Psoas muscle (tissue), 8 donors: Measurements from ENCODE around the gene AMOTL1. TPM values are rescaled to one million over a fixed set of nuclear protein-coding genes. Genes with fewer than 3 reads are reported as not detected.

ENCODE experiments used
- ATAC-seq, 4 donors: fragments of 200-7000 bp; cut with Tn5 transposase; one replicate each; pipeline ENCODE4 v1.9.1; 2020; ENCODE audit warnings: moderate library complexity in 3 of 4, mild to moderate bottlenecking in 2 of 4
- DNase-seq, 2 donors: peaks; one replicate each; pipeline ENCODE4 v3.0.0-alpha.2; 2020
- H3K27ac ChIP-seq: fragments of 200-600 bp; one replicate; pipeline ENCODE4 v1.8.0; 2022
- H3K27me3 ChIP-seq, 3 donors: fragments of 200-600 bp in 1 of 3; one replicate each; pipeline versions ENCODE4 v1.6.1 to v1.8.0; 2013 to 2022; ENCODE audit warnings: low read length in 2 of 3, mild to moderate bottlenecking in 2 of 3, moderate library complexity in 1 of 3; ENCODE audit not compliant: insufficient read depth in 3 of 3
- H3K36me3 ChIP-seq, 2 donors: fragments of 200-600 bp in 1 of 2; one replicate each; pipeline versions ENCODE4 v1.6.1 to v1.8.0; 2013 to 2022; ENCODE audit warnings: low read depth in 1 of 2, mild to moderate bottlenecking in 1 of 2, moderate library complexity in 1 of 2; ENCODE audit not compliant: insufficient read depth in 1 of 2
- H3K4me1 ChIP-seq: fragments of 200-600 bp; one replicate; pipeline ENCODE4 v1.8.0; 2022
- H3K4me3 ChIP-seq: fragments of 200-600 bp; one replicate; pipeline ENCODE4 v1.8.0; 2022; ENCODE audit warnings: mild to moderate bottlenecking
- H3K9me3 ChIP-seq: fragments of 200-600 bp; one replicate; pipeline ENCODE4 v1.8.0; 2022
- WGBS, 3 donors: extraction: QIAGEN DNeasy Blood & Tissue Kit; methylation state at CpG; one replicate each; pipeline versions ENCODE4 v1.1.6 to v1.1.7; 2013; 5-methylcytosine and 5-hydroxymethylcytosine counted together
- intact Hi-C, 2 donors: fragments of 100-400 bp; cut with DNase I; formaldehyde crosslinking; loops; one replicate each; pipeline versions ENCODE4 v1.11.0 to v1.14.2; 2022
- polyA plus RNA-seq, 3 donors: library from polyadenylated mRNA; stranded (reverse); fragments of 200-250 nt; gene quantifications; one replicate each; pipeline ENCODE4 v1.2.3, GENCODE V29; 2013
- total RNA-seq, 4 donors: library from RNA; stranded (reverse); fragmentation: NEBNext Ultra II Directional in 2 of 4; extraction: Animal tissue kit (Norgen Biotek cat#: 25700) in 2 of 4; gene quantifications; one replicate each; pipeline versions ENCODE4 v1.2.1 to v1.2.4, GENCODE V29; 2021 to 2023
- TF ChIP-seq, protein P1 (sequence below): fragments of 200-600 bp; IDR thresholded peaks from one replicate; pipeline ENCODE4 v1.8.0; 2022; ENCODE audit warnings: antibody characterized with exemption
- donor health status: healthy with polysubstance abuse.
- donor health status: DM: no; HTN: no; CAD: no; lungs with moderate emphysema.
- donor health status: Bipolar disorder and iron deficiency.
- donor health status: healthy.
- donor health status: DM: yes; HTN: yes; CAD: no.
- donor health status: DM: no; HTN: no; CAD: no.
- donor health status: DM: no; HTN: no; CAD: no.
- donor health status: DM: yes; HTN: yes; CAD: no.

AMOTL1 gene
- total and polyA plus RNA-seq, 7 donors: 46.5 to 355 (median 225) TPM

DNA sequence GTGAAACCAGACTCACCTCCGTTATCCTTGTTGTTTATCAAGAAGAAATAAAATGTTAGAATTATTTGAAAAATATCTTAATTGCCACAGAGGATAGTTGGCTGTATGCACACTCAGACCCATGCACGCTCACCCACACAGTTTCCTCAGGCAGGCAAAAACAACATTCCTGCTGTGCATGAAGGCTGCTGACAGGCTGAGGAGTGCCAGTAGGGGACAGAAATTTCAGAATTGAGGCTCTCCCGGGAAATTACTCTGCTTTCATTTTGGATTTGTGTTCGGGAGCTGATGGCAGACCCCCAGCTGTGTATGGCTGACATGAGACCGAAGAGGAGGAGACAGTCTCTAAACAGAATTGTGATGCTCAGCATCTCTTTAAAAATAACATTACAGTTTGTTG lies 87.5 kb downstream of the AMOTL1 start:
- H3K9me3 ChIP-seq: no peaks in the 10 kb centered on the region
- H3K27ac ChIP-seq: peak overlapping the region; percentile 78
- 76 to 88% (median 82%) methylated on average over 5 of the region's 5 CpGs for WGBS, 3 donors
- intact Hi-C loops: loop anchor here in 1 of 2 donors (5.0 to 10.0 kb wide), 2 partner anchors 53 to 151 kb away; no protein-coding TSS in a partner anchor
- no peaks in the 10 kb centered on the region for H3K27me3 ChIP-seq
- no peak for DNase-seq
- peaks cover 13 to 97% of the 10 kb centered on the region in 2 donors for H3K36me3 ChIP-seq
- TF ChIP-seq, protein P1, sequence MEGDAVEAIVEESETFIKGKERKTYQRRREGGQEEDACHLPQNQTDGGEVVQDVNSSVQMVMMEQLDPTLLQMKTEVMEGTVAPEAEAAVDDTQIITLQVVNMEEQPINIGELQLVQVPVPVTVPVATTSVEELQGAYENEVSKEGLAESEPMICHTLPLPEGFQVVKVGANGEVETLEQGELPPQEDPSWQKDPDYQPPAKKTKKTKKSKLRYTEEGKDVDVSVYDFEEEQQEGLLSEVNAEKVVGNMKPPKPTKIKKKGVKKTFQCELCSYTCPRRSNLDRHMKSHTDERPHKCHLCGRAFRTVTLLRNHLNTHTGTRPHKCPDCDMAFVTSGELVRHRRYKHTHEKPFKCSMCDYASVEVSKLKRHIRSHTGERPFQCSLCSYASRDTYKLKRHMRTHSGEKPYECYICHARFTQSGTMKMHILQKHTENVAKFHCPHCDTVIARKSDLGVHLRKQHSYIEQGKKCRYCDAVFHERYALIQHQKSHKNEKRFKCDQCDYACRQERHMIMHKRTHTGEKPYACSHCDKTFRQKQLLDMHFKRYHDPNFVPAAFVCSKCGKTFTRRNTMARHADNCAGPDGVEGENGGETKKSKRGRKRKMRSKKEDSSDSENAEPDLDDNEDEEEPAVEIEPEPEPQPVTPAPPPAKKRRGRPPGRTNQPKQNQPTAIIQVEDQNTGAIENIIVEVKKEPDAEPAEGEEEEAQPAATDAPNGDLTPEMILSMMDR: no peak
- H3K4me1 ChIP-seq: peaks cover 50% of the 10 kb centered on the region
- H3K4me3 ChIP-seq: no peak overlapping the region
- no peak for ATAC-seq

DNA sequence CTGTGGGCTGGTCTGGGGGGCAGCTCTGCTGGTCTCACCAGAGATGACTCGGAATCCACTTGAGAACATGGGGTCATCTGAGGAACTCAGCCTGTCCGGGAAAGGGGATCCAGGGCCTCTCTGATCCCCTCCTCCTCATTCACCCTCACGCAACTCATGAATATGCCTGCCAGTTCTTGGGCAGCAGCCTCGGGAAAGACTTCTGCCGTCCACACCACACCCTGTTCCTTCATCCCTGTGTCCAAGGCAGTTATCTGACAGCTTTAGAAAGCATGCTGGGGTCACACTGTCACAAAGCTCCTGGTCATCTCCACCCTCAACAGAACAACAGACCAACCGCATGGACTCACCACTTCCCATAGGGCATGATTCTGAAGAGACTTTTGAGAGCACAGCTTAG lies 88.3 kb downstream of the AMOTL1 start:
- Histone ChIP-seq H3K9me3 (no peaks in the 10 kb centered on the region), H3K36me3 (peaks cover 13 to 97% of the 10 kb centered on the region in 2 donors), H3K4me1 (peaks cover 53% of the 10 kb centered on the region), H3K27me3 (no peaks in the 10 kb centered on the region), H3K27ac (peak overlapping the region; percentile 78), H3K4me3 (no peak overlapping the region)
- TF ChIP-seq, protein P1: no peak
- WGBS, 3 donors: 49 to 71% (median 56%) methylated on average over 6 of the region's 6 CpGs
- peak in 2 of 4 donors; percentile 30 to 51 for ATAC-seq
- intact Hi-C loops: loop anchor here in 1 of 2 donors (5.0 to 10.0 kb wide), 2 partner anchors 54 to 152 kb away; no protein-coding TSS in a partner anchor
- no peak for DNase-seq

DNA sequence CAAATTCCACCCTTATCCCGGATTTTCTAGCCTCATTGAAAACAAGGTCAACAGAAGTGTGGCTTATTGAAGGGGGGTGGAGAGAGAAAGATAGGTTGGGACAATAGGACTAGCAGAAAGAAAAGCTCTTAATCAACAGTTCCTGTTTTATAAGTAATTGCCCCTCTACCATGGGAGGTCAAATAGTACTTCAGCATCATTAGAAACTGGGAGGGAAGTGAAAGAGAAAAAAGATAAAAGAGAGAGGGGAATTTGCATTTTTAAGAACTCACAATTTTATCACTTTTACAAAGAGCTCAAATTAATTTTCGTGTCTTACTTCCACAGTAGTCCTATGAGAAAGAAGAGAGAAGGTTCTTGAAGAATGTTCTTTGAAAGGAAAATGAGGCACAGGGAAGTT lies 89.2 kb downstream of the AMOTL1 start:
- WGBS, 3 donors: 88 to 92% (median 90%) methylated on average over 2 of the region's 2 CpGs
- no peak overlapping the region for H3K4me3 ChIP-seq
- H3K27ac ChIP-seq: peak overlapping the region; percentile 78

DNA sequence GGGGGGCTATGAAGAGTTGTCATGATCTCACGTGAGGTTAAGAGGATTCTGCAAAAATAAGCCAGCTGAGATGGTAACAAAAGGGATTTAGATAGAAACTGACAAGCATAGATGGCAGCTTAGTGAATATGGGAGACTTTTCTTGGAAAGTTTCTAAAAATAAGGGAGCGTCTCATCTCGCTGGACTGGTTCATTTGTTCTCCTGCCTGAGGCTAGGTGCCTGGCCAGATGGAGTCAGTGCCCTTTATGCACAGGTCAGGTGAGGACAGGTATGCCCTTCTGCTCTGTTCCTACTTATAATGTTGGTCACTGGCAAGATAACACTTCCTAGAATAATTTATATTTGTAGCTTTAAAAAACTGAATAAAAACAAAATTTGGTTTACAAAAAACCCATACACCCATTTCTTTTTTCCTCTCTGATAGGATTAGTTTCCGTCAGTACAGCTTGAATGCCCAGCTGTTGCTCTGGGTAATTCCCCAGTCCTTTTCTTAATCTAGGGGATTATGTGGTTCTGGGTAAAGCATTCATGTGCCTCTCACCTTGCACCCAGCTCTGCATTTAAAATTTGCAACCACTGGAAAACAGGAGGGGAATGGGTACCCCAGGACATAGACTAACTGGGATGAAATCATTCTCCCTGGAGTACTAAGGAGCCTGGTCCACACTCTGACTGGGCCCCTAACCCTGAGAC lies 90.0 kb downstream of the AMOTL1 start:
- Histone ChIP-seq H3K9me3 (no peaks in the 10 kb centered on the region), H3K27me3 (no peaks in the 10 kb centered on the region), H3K27ac (peak overlapping the region; percentile 78), H3K36me3 (peaks cover 13 to 98% of the 10 kb centered on the region in 2 donors), H3K4me3 (no peak overlapping the region), H3K4me1 (peaks cover 53% of the 10 kb centered on the region)
- TF ChIP-seq, protein P1: no peak
- DNase-seq (no peak), ATAC-seq (peak; percentile 53 to 80 (median 70))
- 27 to 40% (median 36%) methylated on average over 4 of the region's 4 CpGs for whole genome bisulfite sequencing, 3 donors
- intact Hi-C loops: loop anchor here in 1 of 2 donors (1.0 to 10.0 kb wide), 3 partner anchors 13 to 153 kb away; no protein-coding TSS in a partner anchor

More for the DNA sequence above, 89.2 kb downstream of the AMOTL1 start:
- TF ChIP-seq, protein P1: no peak
- intact Hi-C loops: loop anchor here in 1 of 2 donors (5.0 to 10.0 kb wide), 2 partner anchors 55 to 153 kb away; no protein-coding TSS in a partner anchor
- Histone ChIP-seq H3K27me3 (no peaks in the 10 kb centered on the region), H3K9me3 (no peaks in the 10 kb centered on the region), H3K4me1 (peaks cover 53% of the 10 kb centered on the region), H3K36me3 (peaks cover 13 to 99% of the 10 kb centered on the region in 2 donors)
- DNase-seq (no peak), ATAC-seq (no peak)
